ENCODE data around the gene SELENOS.
"Not testable (repeated sequence)": the region's sequence is repeated elsewhere in the genome, so short reads cannot be mapped to it uniquely, and the experiment has no call there.

SELENOS gene

GRCh38 chr15:101293122-101293521, 15.8 kb upstream of the SELENOS start:
- Histone ChIP-seq H3K27me3 (ENCODE audit: insufficient read depth, poor library complexity, severe bottlenecking) (no peaks in the 10 kb centered on the region), H3K4me3 (replicated peaks; ENCODE audit: insufficient read depth, low read length) (peak overlapping the region; percentile 93), H3K27ac (replicated peaks) (peak overlapping the region; percentile 98; the same call in 1 of the 2 replicates)
- TF ChIP-seq CTCF (IDR thresholded peaks at IDR 0.05; ENCODE audit: insufficient read depth, low read length) (no peak), SPI1 (IDR thresholded peaks at IDR 0.05; ENCODE audit: borderline replicate concordance, low read depth) (no peak), POLR2AphosphoS5 (IDR thresholded peaks at IDR 0.05; ENCODE audit: low read depth) (no peak), GABPA (IDR thresholded peaks at IDR 0.05; ENCODE audit: low read depth) (no peak), REST (IDR thresholded peaks at IDR 0.05; ENCODE audit: insufficient replicate concordance, low read depth) (no peak)
- no peak for DNase-seq (ENCODE audit: low read depth in 1 of 2, low spot score in 1 of 2)

GRCh38 chr15:101288905-101289513, 11.7 kb upstream of the SELENOS start:
- no peaks in the 10 kb centered on the region for H3K27me3 ChIP-seq (ENCODE audit: insufficient read depth, poor library complexity, severe bottlenecking)
- peak in 1 of 2 experiments; percentile 49 for DNase-seq (ENCODE audit: low read depth in 1 of 2, low spot score in 1 of 2)
- no peak overlapping the region for H3K27ac ChIP-seq (replicated peaks)
- no peak overlapping the region for H3K4me3 ChIP-seq (replicated peaks; ENCODE audit: insufficient read depth, low read length)
- peak; percentile 46 for TF ChIP-seq CTCF (IDR thresholded peaks at IDR 0.05; ENCODE audit: insufficient read depth, low read length)
- TF ChIP-seq POLR2AphosphoS5 (IDR thresholded peaks at IDR 0.05; ENCODE audit: low read depth) = no peak

- H3K27ac ChIP-seq (replicated peaks); H3K4me3 ChIP-seq (replicated peaks; ENCODE audit: insufficient read depth, low read length); DNase-seq (ENCODE audit: low read depth in 1 of 2, low spot score in 1 of 2); H3K27me3 ChIP-seq (ENCODE audit: insufficient read depth, poor library complexity, severe bottlenecking): not testable (repeated sequence)
Observed at GRCh38 chr15:101287342-101287741, 10.1 kb upstream of the SELENOS start.

GRCh38 chr15:101286471-101287114, 9.3 kb upstream of the SELENOS start:
- Histone ChIP-seq H3K27me3 (ENCODE audit: insufficient read depth, poor library complexity, severe bottlenecking) (no peaks in the 10 kb centered on the region), H3K4me3 (replicated peaks; ENCODE audit: insufficient read depth, low read length) (no peak overlapping the region), H3K27ac (replicated peaks) (no peak overlapping the region)
- DNase-seq (ENCODE audit: low read depth in 1 of 2, low spot score in 1 of 2) = no peak
- TF ChIP-seq CTCF (IDR thresholded peaks at IDR 0.05; ENCODE audit: insufficient read depth, low read length) (no peak), REST (IDR thresholded peaks at IDR 0.05; ENCODE audit: insufficient replicate concordance, low read depth) (no peak), GABPA (IDR thresholded peaks at IDR 0.05; ENCODE audit: low read depth) (no peak), POLR2AphosphoS5 (IDR thresholded peaks at IDR 0.05; ENCODE audit: low read depth) (no peak), SPI1 (IDR thresholded peaks at IDR 0.05; ENCODE audit: borderline replicate concordance, low read depth) (no peak)

Data from HL-60 (cell line).